ENCODE results near the gene PDGFC. TPM values are rescaled to one million over a fixed set of nuclear protein-coding genes. Genes with fewer than 3 reads are reported as not detected.

The PDGFC gene
- total RNA-seq, 1 donor from 2014 or later = 12.0 TPM

DNA sequence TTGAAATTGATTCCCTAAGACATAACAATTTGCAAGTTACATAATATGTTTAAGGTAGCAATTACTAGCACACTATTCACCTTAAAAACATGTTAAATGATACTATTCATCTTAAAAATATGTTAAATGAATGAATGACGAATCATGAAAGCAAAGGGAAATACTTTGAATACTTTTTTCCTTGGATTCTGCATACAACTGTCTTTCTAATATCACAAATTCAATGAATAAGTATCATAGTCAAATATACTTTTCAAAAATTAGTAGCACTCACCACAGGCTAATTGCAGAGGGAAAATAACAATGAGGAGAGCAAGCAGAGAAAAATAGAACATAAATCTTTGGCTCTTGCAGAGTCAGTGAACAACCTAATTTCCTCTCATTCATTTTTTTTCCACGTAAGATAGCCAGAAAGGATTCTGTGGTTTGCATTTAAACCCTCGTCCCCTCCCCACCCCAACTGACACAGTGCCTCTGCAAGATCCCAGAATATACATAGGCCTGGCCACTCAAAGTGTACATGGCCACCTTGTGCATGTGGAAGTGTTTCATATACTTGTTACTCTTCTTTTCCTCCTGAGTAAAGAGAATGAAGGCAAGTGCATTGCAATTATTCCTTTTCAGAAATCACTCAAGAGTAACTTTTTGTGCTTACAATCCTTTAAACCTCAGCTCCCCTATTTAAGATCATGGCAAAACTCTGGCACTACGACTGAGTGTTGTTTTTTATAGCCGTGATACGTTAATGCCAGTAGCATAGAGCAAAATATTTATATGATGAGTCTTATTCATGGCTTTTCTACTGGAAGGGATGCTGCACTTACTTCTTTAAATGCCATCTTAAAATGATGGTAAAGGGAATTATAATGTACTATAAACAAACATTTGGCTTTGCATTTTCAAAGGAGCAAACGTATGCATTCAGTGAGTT is 236.4 kb downstream of the PDGFC start:
- DNase-seq (ENCODE audit: low spot score) (no peak), ATAC-seq (no peak)
- intact Hi-C loops (cut with DNase I) = no loop called here

- intact Hi-C loops (cut with DNase I) = no loop called here
- DNase-seq (ENCODE audit: low spot score) (no peak), ATAC-seq (no peak)
Observed at GRCh38 chr4:156733582-156733981, 238.0 kb downstream of the PDGFC start.

DNA sequence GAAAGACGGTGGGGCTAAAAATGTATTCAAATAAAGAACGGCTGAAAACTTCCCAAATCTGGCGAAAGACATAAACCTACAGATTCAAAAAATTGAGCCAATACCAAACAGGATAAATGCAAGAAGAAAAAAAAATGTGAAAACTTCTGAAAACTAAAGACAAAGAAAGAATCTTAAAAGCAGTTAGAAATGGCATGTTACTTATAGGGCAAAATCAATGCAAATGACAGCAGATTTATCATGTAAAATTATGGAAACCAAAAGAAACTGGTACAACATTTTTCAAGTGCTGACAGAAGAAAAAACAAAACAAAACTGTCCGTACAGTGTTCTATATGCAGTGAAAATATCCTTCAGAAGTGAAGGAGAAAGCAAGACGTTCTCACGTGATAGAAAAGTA is 239.0 kb downstream of the PDGFC start:
- no peak for DNase-seq (ENCODE audit: low spot score)
- intact Hi-C loops (cut with DNase I) = no loop called here
- ATAC-seq = no peak

GRCh38 chr4:156729416-156729815 is 242.2 kb downstream of the PDGFC start:
- ATAC-seq = no peak
- intact Hi-C loops (cut with DNase I) = no loop called here
- no peak for DNase-seq (ENCODE audit: low spot score)

DNA sequence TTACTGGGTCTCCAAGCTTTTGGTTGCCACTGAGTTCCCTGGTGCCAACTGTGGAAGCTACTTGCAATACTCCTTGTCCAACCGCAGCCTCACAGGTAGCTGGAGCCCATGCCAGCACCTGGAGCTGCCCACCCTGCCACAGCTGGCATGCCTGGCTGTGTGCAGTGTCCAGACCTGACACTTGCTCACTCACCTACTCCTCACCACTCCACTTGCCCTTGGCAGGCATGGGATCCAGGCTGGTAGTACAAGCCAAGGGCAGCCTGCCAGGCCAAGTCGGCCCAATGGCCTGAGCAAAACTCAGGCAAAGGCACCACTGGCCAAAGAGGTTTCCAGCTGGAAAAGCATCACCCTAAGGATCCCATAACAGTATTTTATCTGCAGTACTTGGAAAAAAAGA is 246.3 kb downstream of the PDGFC start:
- DNase-seq (ENCODE audit: low spot score) (no peak), ATAC-seq (no peak)
- intact Hi-C loops (cut with DNase I) = no loop called here

DNA sequence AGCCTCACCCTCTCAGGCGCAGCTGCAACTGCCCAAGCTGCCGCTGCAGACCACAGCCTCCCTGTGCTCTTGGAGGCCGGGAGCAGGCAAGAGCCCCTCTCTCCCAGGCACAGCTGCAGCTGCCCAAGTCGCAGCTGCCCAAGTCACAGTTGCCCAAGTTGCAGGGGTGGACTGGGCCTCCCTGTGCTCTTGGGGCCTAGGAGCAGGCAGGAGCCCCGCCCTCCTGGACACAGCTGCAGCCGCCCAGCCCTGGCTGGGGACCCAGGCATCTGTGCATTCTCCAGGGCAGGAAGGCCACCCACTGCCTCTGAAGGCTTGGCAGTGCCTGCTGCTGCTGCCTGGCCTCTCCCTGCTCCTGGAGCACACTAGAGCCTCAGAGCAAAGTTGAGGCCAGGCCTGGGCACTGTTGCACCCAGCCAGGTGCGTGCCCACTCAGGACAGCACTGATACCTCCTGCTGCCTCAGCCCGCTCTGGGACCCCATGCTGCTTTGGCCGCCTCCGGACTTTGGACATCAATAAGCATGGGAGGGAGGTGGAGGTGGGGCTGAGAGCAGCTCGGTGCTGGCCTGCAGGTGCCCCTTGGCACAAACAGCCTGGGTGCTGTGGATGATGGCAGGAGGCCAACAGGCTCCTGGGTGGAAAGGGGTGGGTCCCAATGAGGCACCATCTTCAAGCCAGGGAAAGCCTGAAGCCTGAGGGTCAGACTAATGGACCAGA is 247.5 kb downstream of the PDGFC start:
- intact Hi-C loops (cut with DNase I) = no loop called here
- no peak for DNase-seq (ENCODE audit: low spot score)
- peak; percentile 30 for ATAC-seq

GRCh38 chr4:156718226-156718625 is 253.4 kb downstream of the PDGFC start:
- intact Hi-C loops (cut with DNase I) = no loop called here
- ATAC-seq = no peak

GRCh38 chr4:156711193-156711590 is 260.4 kb downstream of the PDGFC start:
- intact Hi-C loops (cut with DNase I) = no loop called here
- no peak for ATAC-seq
- no peak for DNase-seq (ENCODE audit: low spot score)

More at GRCh38 chr4:156718226-156718625, 253.4 kb downstream of the PDGFC start:
- no peak for DNase-seq (ENCODE audit: low spot score)

Other genes with a start within 250 kb of the PDGFC start
- gene GLRB, start 104.4 kb upstream of the PDGFC start, total RNA-seq = 2.7 TPM
- gene GRIA2, start 248.9 kb upstream of the PDGFC start, total RNA-seq = 16.6 TPM